Esophagus (tissue), 2 donors: Measurements from ENCODE around the gene BCL2L11. TPM values are rescaled to one million over a fixed set of nuclear protein-coding genes. Genes with fewer than 3 reads are reported as not detected.
A peak's percentile ranks its signal among the peaks of the same experiment; 100 is the strongest.
"Not testable (repeated sequence)": the region's sequence is repeated elsewhere in the genome, so short reads cannot be mapped to it uniquely, and the experiment has no call there.

Experiments
- H3K27ac ChIP-seq, 2 donors: one replicate each; pipeline ENCODE4 v1.5.1; 2013; ENCODE audit warnings: low read depth in 2 of 2, mild to moderate bottlenecking in 2 of 2, inconsistent platforms in 1 of 2, low read length in 1 of 2, moderate library complexity in 1 of 2
- H3K27me3 ChIP-seq, 2 donors: one replicate each; pipeline ENCODE4 v1.6.1; 2013; ENCODE audit warnings: low read length in 2 of 2, control low read depth in 1 of 2, mild to moderate bottlenecking in 1 of 2; ENCODE audit not compliant: insufficient read depth in 2 of 2, control insufficient read depth in 1 of 2
- H3K36me3 ChIP-seq, 2 donors: one replicate each; pipeline ENCODE4 v1.6.1; 2013; ENCODE audit warnings: low read length in 1 of 2; ENCODE audit not compliant: control insufficient read depth in 2 of 2, insufficient read depth in 2 of 2
- H3K4me1 ChIP-seq, 2 donors: one replicate each; pipeline ENCODE4 v1.6.1; 2013; ENCODE audit warnings: low read length in 1 of 2; ENCODE audit not compliant: control insufficient read depth in 2 of 2, insufficient read depth in 2 of 2
- H3K4me3 ChIP-seq, 2 donors: one replicate each; pipeline ENCODE4 v1.5.1; 2013; ENCODE audit warnings: low read length in 2 of 2, mild to moderate bottlenecking in 2 of 2, low read depth in 1 of 2, moderate library complexity in 1 of 2
- H3K9me3 ChIP-seq, 2 donors: one replicate each; pipeline ENCODE4 v1.6.1; 2013; ENCODE audit warnings: mild to moderate bottlenecking in 2 of 2, low read depth in 1 of 2, low read length in 1 of 2, moderate library complexity in 1 of 2; ENCODE audit not compliant: control insufficient read depth in 2 of 2, insufficient read depth in 1 of 2
- WGBS, 2 donors: extraction: QIAGEN DNeasy Blood & Tissue Kit; methylation state at CpG; one replicate each; pipeline ENCODE4 v1.1.7; 2013; 5-methylcytosine and 5-hydroxymethylcytosine counted together
- polyA plus RNA-seq, 2 donors: library from polyadenylated mRNA; stranded (reverse); fragments of 200-250 nt; gene quantifications; one replicate each; pipeline ENCODE4 v1.2.3, GENCODE V29; 2013
- donor health status: healthy with polysubstance abuse.
- donor health status: Bipolar disorder and iron deficiency.

The BCL2L11 gene
- 1 to 10 TPM; 3.9 to 4.1 TPM for polyA plus RNA-seq

GRCh38 chr2:111120253-111121027, at the start of gene BCL2L11:
TSS of gene BCL2L11 (plus strand) at chr2:111120914. CDS start at chr2:111123746, 2,832 bp downstream.
- peaks cover 0 to 13% of the 10 kb centered on the region in 2 donors for H3K4me1 ChIP-seq
- peak within 1 kb of the TSS; percentile 89 for H3K27ac ChIP-seq
- WGBS, 2 donors: 1% methylated on average over 80 to 98 of the region's 98 CpGs
- no peaks in the 10 kb centered on the region for H3K27me3 ChIP-seq
- H3K4me3 ChIP-seq: peak within 1 kb of the TSS; percentile 79 to 88
- peaks cover 0 to 4% of the 10 kb centered on the region in 2 donors for H3K36me3 ChIP-seq
- peaks cover 0 to 4% of the 10 kb centered on the region in 2 donors for H3K9me3 ChIP-seq

- no peaks in the 10 kb centered on the region for H3K36me3 ChIP-seq
- 35 to 38% methylated on average over 5 of the region's 5 CpGs for WGBS, 2 donors
- H3K9me3 ChIP-seq: no peaks in the 10 kb centered on the region
- H3K27ac ChIP-seq: peak overlapping the region in 1 of 2 donors; percentile 24
- peaks cover 5 to 8% of the 10 kb centered on the region in 2 donors for H3K4me1 ChIP-seq
- no peak overlapping the region for H3K4me3 ChIP-seq
- no peaks in the 10 kb centered on the region for H3K27me3 ChIP-seq
Measured at GRCh38 chr2:111071600-111072171, 49.0 kb upstream of the BCL2L11 start.

GRCh38 chr2:111072220-111072871, 48.4 kb upstream of the BCL2L11 start:
- Histone ChIP-seq H3K9me3 (no peaks in the 10 kb centered on the region), H3K4me3 (no peak overlapping the region), H3K36me3 (no peaks in the 10 kb centered on the region), H3K27me3 (no peaks in the 10 kb centered on the region), H3K4me1 (peaks cover 5 to 8% of the 10 kb centered on the region in 2 donors), H3K27ac (no peak overlapping the region)
- 22% methylated on average over 2 of the region's 2 CpGs for WGBS, 2 donors

- not testable (repeated sequence) for H3K4me3 ChIP-seq, H3K9me3 ChIP-seq, H3K4me1 ChIP-seq, H3K27ac ChIP-seq, H3K27me3 ChIP-seq, H3K36me3 ChIP-seq
- 0 to 10% methylated on average over 1 of the region's 1 CpG for WGBS, 2 donors
Measured at GRCh38 chr2:111082659-111083058, 38.1 kb upstream of the BCL2L11 start.

GRCh38 chr2:111091811-111092211, 28.9 kb upstream of the BCL2L11 start:
- no peaks in the 10 kb centered on the region for H3K27me3 ChIP-seq
- H3K36me3 ChIP-seq: no peaks in the 10 kb centered on the region
- no peak overlapping the region for H3K4me3 ChIP-seq
- H3K4me1 ChIP-seq: no peaks in the 10 kb centered on the region
- H3K27ac ChIP-seq: no peak overlapping the region
- WGBS, 2 donors: 84 to 85% methylated on average over 3 of the region's 3 CpGs
- no peaks in the 10 kb centered on the region for H3K9me3 ChIP-seq

GRCh38 chr2:111094691-111095090, 26.0 kb upstream of the BCL2L11 start:
- no peak overlapping the region for H3K27ac ChIP-seq
- H3K9me3 ChIP-seq: no peaks in the 10 kb centered on the region
- H3K27me3 ChIP-seq: no peaks in the 10 kb centered on the region
- H3K4me1 ChIP-seq: no peaks in the 10 kb centered on the region
- no peaks in the 10 kb centered on the region for H3K36me3 ChIP-seq
- 86 to 94% methylated on average over 2 of the region's 2 CpGs for WGBS, 2 donors
- no peak overlapping the region for H3K4me3 ChIP-seq

GRCh38 chr2:111095434-111095833, 25.3 kb upstream of the BCL2L11 start:
- WGBS, 2 donors: 88 to 92% methylated on average over 8 of the region's 8 CpGs
- Histone ChIP-seq H3K27me3 (no peaks in the 10 kb centered on the region), H3K36me3 (no peaks in the 10 kb centered on the region), H3K9me3 (no peaks in the 10 kb centered on the region), H3K4me3 (no peak overlapping the region), H3K27ac (no peak overlapping the region), H3K4me1 (no peaks in the 10 kb centered on the region)

- Histone ChIP-seq H3K4me1 (no peaks in the 10 kb centered on the region), H3K9me3 (no peaks in the 10 kb centered on the region), H3K4me3 (no peak overlapping the region), H3K36me3 (no peaks in the 10 kb centered on the region), H3K27ac (no peak overlapping the region), H3K27me3 (no peaks in the 10 kb centered on the region)
- WGBS, 2 donors: 79 to 87% methylated on average over 3 of the region's 3 CpGs
Measured at GRCh38 chr2:111099402-111099801, 21.3 kb upstream of the BCL2L11 start.

GRCh38 chr2:111100087-111100764, 20.5 kb upstream of the BCL2L11 start:
- Histone ChIP-seq H3K36me3 (no peaks in the 10 kb centered on the region), H3K9me3 (no peaks in the 10 kb centered on the region), H3K4me3 (no peak overlapping the region), H3K27ac (no peak overlapping the region), H3K27me3 (no peaks in the 10 kb centered on the region), H3K4me1 (no peaks in the 10 kb centered on the region)
- 77 to 85% methylated on average over 5 of the region's 5 CpGs for WGBS, 2 donors
